Sciatic nerve (tissue), 2 donors: ENCODE data around the gene BRD8. TPM values are rescaled to one million over a fixed set of nuclear protein-coding genes. Genes with fewer than 3 reads are reported as not detected.
"Not testable (repeated sequence)": the region's sequence is repeated elsewhere in the genome, so short reads cannot be mapped to it uniquely, and the experiment has no call there.

Experiments used
- ATAC-seq: fragments of 200-7000 bp; cut with Tn5 transposase; one replicate; pipeline ENCODE4 v1.9.1; 2020; ENCODE audit warnings: mild to moderate bottlenecking, moderate library complexity
- DNase-seq: peaks from one replicate; pipeline ENCODE4 v3.0.0-alpha.2; 2020; ENCODE audit warnings: low spot score
- intact Hi-C: fragments of 100-400 bp; cut with DNase I; formaldehyde crosslinking; loops from one replicate; pipeline ENCODE4 v1.14.2; 2022
- total RNA-seq: library from RNA; stranded (reverse); fragmentation: NEBNext Ultra II Directional; extraction: Animal tissue kit (Norgen Biotek cat#: 25700); gene quantifications from one replicate; pipeline ENCODE4 v1.2.1, GENCODE V29; 2021
- donor health status: DM: no; HTN: no; CAD: no.
- donor health status: DM: no; HTN: no; CAD: no.

Gene BRD8
- total RNA-seq, 1 donor from 2014 or later: 67.0 TPM

- intact Hi-C loops: no loop called here
- DNase-seq: no peak
- peak; percentile 47 for ATAC-seq
Observed at GRCh38 chr5:138177941-138178515, 402 bp downstream of the BRD8 start.

GRCh38 chr5:138170299-138170698 is 8.1 kb downstream of the BRD8 start:
- no peak for ATAC-seq

GRCh38 chr5:138169124-138169523 is 9.3 kb downstream of the BRD8 start:
- no peak for DNase-seq
- intact Hi-C loops: no loop called here
- ATAC-seq: no peak

More at GRCh38 chr5:138170299-138170698, 8.1 kb downstream of the BRD8 start:
- intact Hi-C loops: no loop called here
- no peak for DNase-seq

GRCh38 chr5:138163721-138164120 is 14.7 kb downstream of the BRD8 start:
- ATAC-seq (no peak), DNase-seq (no peak)
- intact Hi-C loops: no loop called here

GRCh38 chr5:138160706-138161105 is 17.7 kb downstream of the BRD8 start:
- DNase-seq (no peak), ATAC-seq (no peak)
- intact Hi-C loops: no loop called here

GRCh38 chr5:138159666-138160065 is 18.8 kb downstream of the BRD8 start:
- ATAC-seq: no peak
- no peak for DNase-seq
- intact Hi-C loops: no loop called here

- ATAC-seq (no peak), DNase-seq (no peak)
- intact Hi-C loops: no loop called here
Observed at GRCh38 chr5:138157626-138158025, 20.8 kb downstream of the BRD8 start.

- DNase-seq, ATAC-seq, intact Hi-C loops: not testable (repeated sequence)
Observed at GRCh38 chr5:138155977-138156376, 22.5 kb downstream of the BRD8 start.

GRCh38 chr5:138149530-138149929 is 28.9 kb downstream of the BRD8 start:
- ATAC-seq (no peak), DNase-seq (no peak)
- intact Hi-C loops: no loop called here

GRCh38 chr5:138148811-138149210 is 29.6 kb downstream of the BRD8 start:
- DNase-seq (no peak), ATAC-seq (peak; percentile 50)
- intact Hi-C loops: no loop called here

GRCh38 chr5:138143578-138143977 is 34.9 kb downstream of the BRD8 start:
- DNase-seq, intact Hi-C loops, ATAC-seq: not testable (repeated sequence)

- DNase-seq (no peak), ATAC-seq (no peak)
- intact Hi-C loops: no loop called here
Observed at GRCh38 chr5:138141734-138142133, 36.7 kb downstream of the BRD8 start.

- ATAC-seq: no peak
- intact Hi-C loops: no loop called here
- DNase-seq: no peak
Observed at GRCh38 chr5:138140268-138140667, 38.2 kb downstream of the BRD8 start.

- intact Hi-C loops: loop anchor here (10.0 kb wide), 2 partner anchors 55 to 355 kb away; partner anchors contain the start of gene WNT8A
- ATAC-seq (no peak), DNase-seq (no peak)
Observed at GRCh38 chr5:138139781-138140090, 38.7 kb downstream of the BRD8 start.

GRCh38 chr5:138138949-138139780 is 39.3 kb downstream of the BRD8 start, which contains the start of gene NME5:
Gene NME5 (minus strand): TSS chr5:138139428. CDS start chr5:138138780, 648 bp downstream.
- DNase-seq: peak; percentile 69
- ATAC-seq: peak; percentile 81
- intact Hi-C loops: loop anchor here (10.0 kb wide), 2 partner anchors 54 to 354 kb away; partner anchors contain the start of gene WNT8A

GRCh38 chr5:138132543-138132942 is 45.9 kb downstream of the BRD8 start:
- intact Hi-C loops: loop anchor here (10.0 kb wide), 2 partner anchors 48 to 348 kb away; partner anchors contain the start of gene WNT8A
- no peak for DNase-seq
- ATAC-seq: no peak

- intact Hi-C loops: no loop called here
- ATAC-seq: no peak
- no peak for DNase-seq
Observed at GRCh38 chr5:138129347-138129746, 49.1 kb downstream of the BRD8 start.

GRCh38 chr5:138128334-138128733 is 50.1 kb downstream of the BRD8 start:
- intact Hi-C loops: no loop called here

GRCh38 chr5:138115254-138115653 is 63.2 kb downstream of the BRD8 start:
- ATAC-seq (no peak), DNase-seq (no peak)
- intact Hi-C loops: no loop called here

More at GRCh38 chr5:138128334-138128733, 50.1 kb downstream of the BRD8 start:
- DNase-seq: no peak
- no peak for ATAC-seq

GRCh38 chr5:138111937-138112336 is 66.5 kb downstream of the BRD8 start:
- no peak for ATAC-seq
- DNase-seq: no peak
- intact Hi-C loops: no loop called here
